NT2/D1 (cell line): Measurements from ENCODE around the gene WDFY3.

Experiments
- DNase-seq: peaks from one replicate; pipeline ENCODE4 v3.0.0-alpha.2; 2011; ENCODE audit warnings: low read depth, low spot score
- H3K27me3 ChIP-seq: 2 replicates; pipeline ENCODE4 v1.6.0; 2011; ENCODE audit warnings: mild to moderate bottlenecking; ENCODE audit not compliant: insufficient read length, insufficient read depth
- H3K36me3 ChIP-seq: 2 replicates; pipeline ENCODE4 v1.6.1; 2011; ENCODE audit warnings: mild to moderate bottlenecking, low read length, mixed read lengths; ENCODE audit not compliant: insufficient read depth, insufficient read length
- H3K4me1 ChIP-seq: 2 replicates; pipeline ENCODE4 v1.5.1; 2011; ENCODE audit not compliant: insufficient read depth, insufficient read length
- H3K4me3 ChIP-seq: 2 replicates; pipeline ENCODE4 v1.5.1; 2011; ENCODE audit warnings: low read depth; ENCODE audit not compliant: insufficient read length
- H3K9ac ChIP-seq: 2 replicates; pipeline ENCODE4 v1.6.0; 2011; ENCODE audit warnings: low read depth; ENCODE audit not compliant: insufficient read length
- H3K9me3 ChIP-seq: 2 replicates; pipeline ENCODE4 v1.5.1; 2011; ENCODE audit warnings: mild to moderate bottlenecking, low read length; ENCODE audit not compliant: insufficient read depth
- SUZ12 ChIP-seq: IDR thresholded peaks from 2 replicates; pipeline ENCODE4 v1.6.1; 2011; ENCODE audit not compliant: insufficient read length, insufficient read depth; ENCODE audit errors: extremely low read depth
- YY1 ChIP-seq: IDR thresholded peaks from 2 replicates; pipeline ENCODE4 v1.6.1; 2011; ENCODE audit not compliant: insufficient read length, insufficient read depth
- ZNF274 ChIP-seq: IDR thresholded peaks from 2 replicates; pipeline ENCODE4 v1.6.1; 2011; ENCODE audit warnings: mild to moderate bottlenecking, low read depth, low read length

The WDFY3 gene

GRCh38 chr4:84730375-84730774, 236.1 kb downstream of the WDFY3 start:
- H3K4me1 ChIP-seq = no peaks in the 10 kb centered on the region
- no peak overlapping the region for H3K9ac ChIP-seq
- no peaks in the 10 kb centered on the region for H3K27me3 ChIP-seq
- no peak overlapping the region for H3K4me3 ChIP-seq
- H3K9me3 ChIP-seq = no peaks in the 10 kb centered on the region
- no peak for TF ChIP-seq YY1
- peaks cover 29% of the 10 kb centered on the region for H3K36me3 ChIP-seq
- DNase-seq = no peak

- Histone ChIP-seq H3K4me1 (no peaks in the 10 kb centered on the region), H3K27me3 (no peaks in the 10 kb centered on the region), H3K9ac (no peak overlapping the region), H3K36me3 (peaks cover 24% of the 10 kb centered on the region), H3K4me3 (no peak overlapping the region), H3K9me3 (no peaks in the 10 kb centered on the region)
- DNase-seq = no peak
- TF ChIP-seq YY1 (no peak), SUZ12 (no peak), ZNF274 (no peak)
These were observed 239.0 kb downstream of the WDFY3 start for GRCh38 chr4:84727491-84727890.

DNA sequence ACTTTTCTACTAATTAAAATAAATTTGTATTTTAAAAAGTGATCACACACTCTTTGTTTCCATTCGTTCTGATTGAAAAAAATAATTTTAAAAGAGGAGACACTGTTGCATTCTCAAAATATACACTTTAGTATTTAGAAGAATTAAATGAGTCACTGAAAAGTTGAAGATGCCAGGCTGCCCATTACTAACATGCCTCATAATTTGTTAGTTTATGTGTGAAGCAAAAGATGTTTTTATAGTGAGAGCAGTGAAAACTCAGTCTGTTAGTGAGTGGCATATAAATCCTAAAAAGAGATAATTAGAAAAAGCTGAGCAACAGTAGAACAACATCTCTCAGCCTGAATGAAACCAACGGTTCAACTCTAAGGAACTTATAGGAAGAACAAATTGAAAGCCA, 240.1 kb downstream of the WDFY3 start:
- peaks cover 24% of the 10 kb centered on the region for H3K36me3 ChIP-seq
- H3K4me1 ChIP-seq = no peaks in the 10 kb centered on the region
- no peaks in the 10 kb centered on the region for H3K9me3 ChIP-seq
- H3K9ac ChIP-seq = no peak overlapping the region
- no peak for DNase-seq
- no peak overlapping the region for H3K4me3 ChIP-seq
- H3K27me3 ChIP-seq = no peaks in the 10 kb centered on the region
- TF ChIP-seq ZNF274 (no peak), SUZ12 (no peak), YY1 (no peak)

DNA sequence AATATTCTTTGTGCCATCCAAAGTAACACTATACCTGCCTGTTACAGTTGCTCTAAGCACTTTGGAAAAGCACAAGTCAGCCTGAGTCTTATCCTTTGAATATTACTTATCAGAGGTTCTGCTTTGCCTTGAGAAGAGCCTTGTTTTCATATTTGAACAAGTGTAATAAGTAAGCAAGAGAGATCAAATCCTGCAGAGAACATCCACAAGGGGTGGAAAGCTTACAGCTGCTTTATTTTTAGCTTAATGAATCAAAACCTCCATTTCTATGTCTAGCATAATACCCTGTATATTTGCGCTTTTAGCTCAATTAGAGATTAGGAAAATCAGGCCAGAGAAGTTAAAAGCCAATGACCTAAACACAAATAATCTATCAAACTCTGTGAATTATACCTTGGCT, 243.8 kb downstream of the WDFY3 start:
- TF ChIP-seq SUZ12 = no peak
- no peak for TF ChIP-seq ZNF274
- TF ChIP-seq YY1 = no peak
- Histone ChIP-seq H3K27me3 (no peaks in the 10 kb centered on the region), H3K9me3 (no peaks in the 10 kb centered on the region), H3K4me3 (no peak overlapping the region), H3K9ac (no peak overlapping the region), H3K36me3 (peaks cover 42% of the 10 kb centered on the region), H3K4me1 (no peaks in the 10 kb centered on the region)
- no peak for DNase-seq

DNA sequence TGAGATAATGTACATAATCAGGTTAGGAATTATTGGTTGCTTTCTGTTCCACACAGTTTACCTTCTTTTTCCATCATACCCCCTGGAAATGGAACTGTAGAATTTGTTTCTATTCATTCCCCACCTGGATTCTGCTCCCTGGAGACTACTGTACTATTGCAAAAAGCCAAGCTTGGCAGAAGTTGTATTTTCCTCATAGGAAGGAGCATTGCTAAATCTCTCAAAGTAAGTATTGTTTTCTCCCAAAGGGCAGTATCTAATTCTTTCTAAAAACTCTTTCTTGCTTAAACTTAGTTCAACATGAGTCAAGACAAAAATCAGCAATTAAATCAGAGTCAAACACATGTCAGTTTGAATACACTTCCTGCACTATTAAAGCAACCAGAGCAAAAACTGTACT, 247.4 kb downstream of the WDFY3 start:
- no peak for DNase-seq

GRCh38 chr4:84718699-84719098, 247.8 kb downstream of the WDFY3 start:
- no peak for DNase-seq
- no peaks in the 10 kb centered on the region for H3K27me3 ChIP-seq
- H3K4me1 ChIP-seq = no peaks in the 10 kb centered on the region
- TF ChIP-seq YY1 (no peak), ZNF274 (no peak), SUZ12 (no peak)
- H3K36me3 ChIP-seq = peaks cover 42% of the 10 kb centered on the region
- H3K9ac ChIP-seq = no peak overlapping the region
- H3K9me3 ChIP-seq = no peaks in the 10 kb centered on the region
- H3K4me3 ChIP-seq = no peak overlapping the region

More for the DNA sequence above, 247.4 kb downstream of the WDFY3 start:
- peaks cover 45% of the 10 kb centered on the region for H3K36me3 ChIP-seq
- no peaks in the 10 kb centered on the region for H3K27me3 ChIP-seq
- no peaks in the 10 kb centered on the region for H3K4me1 ChIP-seq
- H3K9ac ChIP-seq = no peak overlapping the region
- no peaks in the 10 kb centered on the region for H3K9me3 ChIP-seq
- no peak for TF ChIP-seq SUZ12
- no peak for TF ChIP-seq YY1
- no peak overlapping the region for H3K4me3 ChIP-seq

DNA sequence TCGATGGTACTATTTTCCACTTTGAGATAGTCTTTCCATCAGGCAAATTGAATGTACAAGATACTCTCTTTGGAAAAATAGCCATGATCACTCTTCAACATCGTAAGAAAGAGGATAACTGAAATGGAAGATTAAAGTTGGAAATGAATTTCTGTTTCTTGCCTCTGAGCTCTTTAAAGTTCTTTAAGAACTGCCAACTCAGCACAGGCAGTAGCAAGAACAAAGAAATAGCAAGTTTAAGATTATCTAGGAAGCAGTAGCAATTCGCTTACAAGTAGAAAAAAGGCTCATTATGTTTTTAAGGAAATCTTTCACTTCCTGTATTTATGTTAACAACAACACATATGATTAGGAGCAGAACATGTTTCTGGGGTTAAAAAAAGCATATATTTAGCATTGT, 255.9 kb downstream of the WDFY3 start:
- no peak for DNase-seq
- Histone ChIP-seq H3K4me1 (no peaks in the 10 kb centered on the region), H3K4me3 (no peak overlapping the region), H3K27me3 (no peaks in the 10 kb centered on the region), H3K9ac (no peak overlapping the region), H3K9me3 (no peaks in the 10 kb centered on the region), H3K36me3 (peaks cover 52% of the 10 kb centered on the region)
- TF ChIP-seq YY1 = no peak
